Mesodermal cell (in vitro differentiated cells): Measurements from ENCODE around the gene BANF2.
"Not testable (repeated sequence)": the region's sequence is repeated elsewhere in the genome, so short reads cannot be mapped to it uniquely, and the experiment has no call there.

ENCODE experiments used
- H3K27ac ChIP-seq: 2 replicates; pipeline ENCODE4 v1.7.0; 2013; ENCODE audit warnings: mild to moderate bottlenecking, low read depth, low read length, moderate library complexity; ENCODE audit not compliant: severe bottlenecking
- H3K36me3 ChIP-seq: 2 replicates; pipeline ENCODE4 v1.7.1; 2013; ENCODE audit warnings: mild to moderate bottlenecking, low read length, moderate library complexity; ENCODE audit not compliant: control insufficient read depth, insufficient read depth
- H3K4me1 ChIP-seq: one replicate; pipeline ENCODE4 v1.7.1; 2013; ENCODE audit warnings: mild to moderate bottlenecking, low read length; ENCODE audit not compliant: insufficient read depth, control insufficient read depth, poor library complexity, severe bottlenecking
- H3K4me3 ChIP-seq: 2 replicates; pipeline ENCODE4 v1.7.0; 2013; ENCODE audit warnings: low read length, control low read depth, mild to moderate bottlenecking; ENCODE audit not compliant: insufficient read depth, poor library complexity, severe bottlenecking; ENCODE audit errors: extremely low read depth
- H3K9me3 ChIP-seq: 2 replicates; pipeline ENCODE4 v1.7.1; 2013; ENCODE audit warnings: mild to moderate bottlenecking, low read length, moderate library complexity; ENCODE audit not compliant: control insufficient read depth
- WGBS, 2 experiments: methylation state at CpG; one replicate each; pipeline ENCODE4 v1.1.5; 2013; ENCODE audit warnings: missing lambda C conversion rate in 2 of 2; ENCODE audit not compliant: insufficient coverage in 2 of 2; 5-methylcytosine and 5-hydroxymethylcytosine counted together

The BANF2 gene

DNA sequence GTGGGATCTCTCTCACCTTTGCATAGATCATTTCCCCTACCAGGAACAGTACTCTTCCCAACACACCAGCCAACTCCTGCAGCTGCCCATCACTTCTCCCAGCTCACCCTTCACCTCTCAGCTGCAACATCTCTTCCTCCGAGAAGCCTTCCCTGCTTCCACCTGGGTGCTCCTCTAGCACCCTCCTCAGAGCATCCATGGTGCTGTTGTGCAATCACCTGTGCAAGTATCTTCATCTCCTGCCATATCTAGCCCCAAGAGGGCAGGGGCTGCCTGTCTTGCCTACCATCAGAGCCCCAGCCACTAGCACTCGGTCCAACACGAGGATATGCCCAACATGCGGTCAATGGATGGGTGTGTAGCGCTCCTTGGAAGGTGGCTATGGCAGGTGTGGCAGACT lies 75.8 kb downstream of the BANF2 start:
- peaks cover 5% of the 10 kb centered on the region for H3K4me1 ChIP-seq
- WGBS, 2 experiments = 95 to 100% methylated on average over 3 to 4 of the region's 5 CpGs
- H3K4me3 ChIP-seq = no peak overlapping the region
- H3K9me3 ChIP-seq = peaks cover 4% of the 10 kb centered on the region
- no peak overlapping the region for H3K27ac ChIP-seq
- H3K36me3 ChIP-seq = no peaks in the 10 kb centered on the region

DNA sequence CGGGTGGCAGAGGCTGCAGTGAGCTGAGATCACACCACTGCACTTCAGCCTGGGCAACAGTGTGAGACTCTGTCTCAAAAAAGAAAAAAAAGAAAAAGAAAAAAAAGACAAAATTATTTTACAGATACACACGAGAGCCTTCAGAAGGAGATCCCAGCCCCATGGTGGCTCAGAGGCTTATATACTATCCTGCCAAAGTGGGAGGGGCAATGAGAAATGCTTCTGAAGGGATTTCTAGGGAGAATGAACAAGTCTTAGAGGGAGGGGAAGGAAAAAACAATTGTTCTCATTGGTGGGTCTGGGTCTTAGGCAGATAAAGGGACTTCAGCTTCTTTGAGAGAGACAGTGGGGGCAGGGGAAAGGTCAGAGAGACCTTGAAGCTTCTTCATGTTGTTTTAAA lies 76.8 kb downstream of the BANF2 start:
- 100% methylated on average over 1 to 2 of the region's 2 CpGs for WGBS, 2 experiments
- H3K4me1 ChIP-seq = peaks cover 2% of the 10 kb centered on the region
- H3K4me3 ChIP-seq = no peak overlapping the region
- H3K27ac ChIP-seq = no peak overlapping the region
- no peaks in the 10 kb centered on the region for H3K36me3 ChIP-seq
- H3K9me3 ChIP-seq = peaks cover 4% of the 10 kb centered on the region

DNA sequence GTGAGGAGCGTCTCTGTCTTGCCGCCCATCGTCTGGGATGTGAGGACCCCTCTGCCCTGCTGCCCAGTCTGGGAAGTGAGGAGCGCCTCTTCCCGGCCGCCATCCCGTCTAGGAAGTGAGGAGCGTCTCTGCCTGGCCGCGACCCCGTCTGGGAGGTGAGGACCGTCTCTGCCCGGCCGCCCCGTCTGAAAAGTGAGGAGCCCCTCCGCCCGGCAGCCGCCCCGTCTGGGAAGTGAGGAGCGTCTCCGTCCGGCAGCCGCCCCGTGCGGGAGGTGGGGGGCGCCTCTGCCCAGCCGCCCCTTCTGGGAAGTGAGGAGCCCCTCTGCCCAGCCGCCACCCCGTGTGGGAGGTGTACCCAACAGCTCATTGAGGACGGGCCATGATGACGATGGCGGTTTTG lies 79.2 kb downstream of the BANF2 start:
- H3K9me3 ChIP-seq, H3K27ac ChIP-seq, H3K36me3 ChIP-seq, H3K4me3 ChIP-seq, H3K4me1 ChIP-seq: not testable (repeated sequence)
- WGBS, 2 experiments = 92 to 93% methylated on average over 19 to 20 of the region's 32 CpGs

DNA sequence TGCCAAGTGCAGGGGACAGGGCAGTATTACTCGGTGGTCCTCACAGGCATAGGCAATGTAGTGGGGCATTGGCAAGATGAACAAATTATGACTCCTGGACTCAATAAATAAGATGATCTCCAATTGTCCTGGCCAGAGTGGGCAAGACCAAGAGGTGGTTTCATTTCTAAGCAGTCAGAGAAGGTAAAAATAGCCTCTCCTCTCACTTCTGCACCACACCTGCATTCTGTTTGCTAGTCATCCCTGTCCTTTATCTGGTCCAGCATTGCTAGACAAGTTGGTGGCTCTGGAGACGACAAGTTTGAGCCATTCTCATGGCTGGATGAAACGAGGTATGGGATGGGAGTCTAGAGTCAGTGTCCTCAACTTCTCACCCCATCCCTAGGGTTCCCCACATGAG lies 83.0 kb downstream of the BANF2 start:
- H3K9me3 ChIP-seq = peaks cover 4% of the 10 kb centered on the region
- H3K4me3 ChIP-seq = no peak overlapping the region
- no peaks in the 10 kb centered on the region for H3K36me3 ChIP-seq
- no peak overlapping the region for H3K27ac ChIP-seq
- peaks cover 8% of the 10 kb centered on the region for H3K4me1 ChIP-seq
- 87 to 100% methylated on average over 1 to 3 of the region's 3 CpGs for WGBS, 2 experiments

DNA sequence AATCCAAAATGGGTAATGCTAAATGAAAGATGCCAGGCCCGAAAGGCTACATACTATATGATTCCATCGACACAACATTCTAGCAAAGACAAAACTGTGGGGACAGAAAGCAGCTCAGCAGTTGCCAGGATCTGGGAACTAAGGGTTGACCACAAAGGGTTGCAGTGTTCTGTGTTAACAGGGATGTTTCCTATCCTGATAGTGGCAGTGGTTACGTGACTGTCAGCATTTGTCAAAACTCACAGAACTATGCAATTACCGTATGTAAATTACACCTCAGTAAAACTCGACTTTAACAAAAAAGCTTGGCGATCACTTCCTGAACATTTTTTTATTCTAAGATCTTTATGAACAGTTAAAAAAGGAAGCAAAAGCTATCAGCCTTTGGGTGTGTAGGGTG lies 83.9 kb downstream of the BANF2 start:
- H3K27ac ChIP-seq = no peak overlapping the region
- H3K4me3 ChIP-seq = no peak overlapping the region
- peaks cover 4% of the 10 kb centered on the region for H3K9me3 ChIP-seq
- H3K4me1 ChIP-seq = peaks cover 8% of the 10 kb centered on the region
- 100% methylated on average over 1 of the region's 6 CpGs for WGBS, 2 experiments
- no peaks in the 10 kb centered on the region for H3K36me3 ChIP-seq

DNA sequence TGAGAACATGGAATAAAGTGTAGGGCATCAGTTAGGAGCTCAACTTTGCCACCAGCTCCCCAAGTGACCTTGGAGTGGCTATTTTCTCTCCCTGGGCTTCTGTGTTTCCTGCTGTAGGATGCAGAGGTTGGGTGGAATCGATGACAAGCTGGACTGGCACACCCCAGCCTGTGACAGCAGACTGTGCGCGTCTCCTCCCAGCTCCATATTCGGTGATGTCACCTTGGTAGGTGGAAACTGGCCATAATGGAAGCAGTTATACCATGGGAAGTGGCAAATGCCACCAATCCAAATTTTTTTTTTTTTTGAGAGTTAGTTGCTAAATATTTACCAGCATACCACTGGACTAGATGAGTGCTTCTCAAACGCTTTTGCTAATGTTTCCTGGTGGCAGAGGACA lies 85.2 kb downstream of the BANF2 start:
- no peaks in the 10 kb centered on the region for H3K36me3 ChIP-seq
- H3K4me3 ChIP-seq = no peak overlapping the region
- H3K27ac ChIP-seq = no peak overlapping the region
- peaks cover 8% of the 10 kb centered on the region for H3K4me1 ChIP-seq
- peaks cover 3% of the 10 kb centered on the region for H3K9me3 ChIP-seq
- 87 to 97% methylated on average over 5 of the region's 5 CpGs for WGBS, 2 experiments
